Cerebellar cortex (tissue), 1 donor: Measurements from ENCODE around the gene TTC32.

ENCODE experiments used
- DNase-seq: peaks from one replicate; pipeline ENCODE4 v3.0.0-alpha.2; 2015; ENCODE audit warnings: low spot score

TTC32 gene

GRCh38 chr2:19850056-19851050 is 51.4 kb downstream of the TTC32 start:
- no peak for DNase-seq

DNA sequence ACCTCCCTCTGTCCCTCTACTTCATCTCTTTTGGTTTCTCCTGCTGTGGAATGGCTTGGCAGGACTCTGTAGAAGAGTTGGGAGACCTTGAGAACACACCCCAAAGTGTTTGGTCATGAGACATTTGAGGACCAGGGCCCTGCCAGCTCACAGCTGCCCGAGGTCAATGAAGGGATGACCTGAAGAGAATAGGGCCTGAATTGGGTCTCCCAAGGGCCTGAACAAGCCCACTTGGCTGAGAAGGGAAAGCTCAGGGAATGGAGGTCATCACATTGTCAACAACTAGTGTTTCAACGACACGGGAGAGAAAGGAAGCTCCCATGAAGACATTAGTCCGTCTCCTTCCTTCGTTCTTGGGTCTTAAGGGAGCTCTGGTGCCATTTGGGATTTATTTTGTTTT is 52.8 kb downstream of the TTC32 start:
- DNase-seq, result no peak

- no peak for DNase-seq
These were observed 53.6 kb downstream of the TTC32 start for GRCh38 chr2:19848029-19848750.

DNA sequence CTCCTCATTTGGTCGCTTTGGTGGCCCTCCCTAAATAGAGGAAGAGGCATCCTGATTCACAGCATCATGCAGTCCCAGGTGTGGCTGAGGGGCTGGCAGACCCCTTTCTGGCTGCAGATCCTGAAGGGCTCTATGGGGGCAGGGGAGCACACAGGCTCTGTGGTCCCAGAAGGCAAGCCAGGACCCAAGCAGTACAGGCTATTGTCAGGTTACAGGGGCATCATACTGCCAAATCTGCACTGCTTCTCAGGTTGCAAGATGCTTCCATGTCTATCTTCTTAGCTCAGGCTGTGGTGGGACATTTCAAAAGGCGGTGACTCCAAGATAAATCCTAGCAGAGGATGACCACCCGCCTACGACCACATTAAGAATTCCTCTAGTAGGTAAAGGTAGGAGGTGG is 54.3 kb downstream of the TTC32 start:
- no peak for DNase-seq
